Measurements from ENCODE around the gene RBM18. TPM values are rescaled to one million over a fixed set of nuclear protein-coding genes. Genes with fewer than 3 reads are reported as not detected.

RBM18 gene
- total RNA-seq, 1 donor from 2014 or later, result 25.7 TPM

- DNase-seq, result no peak
- Mint-ChIP-seq H3K27ac (no peak overlapping the region), H3K4me3 (no peak overlapping the region), H3K4me1 (peaks cover 23% of the 10 kb centered on the region), H3K9me3 (no peaks in the 10 kb centered on the region), H3K36me3 (ENCODE audit: low read depth) (no peaks in the 10 kb centered on the region), H3K27me3 (peaks cover 74% of the 10 kb centered on the region)
- intact Hi-C loops (cut with micrococcal nuclease), result no loop called here
These were observed 41.8 kb downstream of the RBM18 start for GRCh38 chr9:122222791-122223190.

- Mint-ChIP-seq H3K4me3 (no peak overlapping the region), H3K27me3 (peaks cover 73% of the 10 kb centered on the region), H3K4me1 (peaks cover 24% of the 10 kb centered on the region), H3K36me3 (ENCODE audit: low read depth) (no peaks in the 10 kb centered on the region), H3K27ac (no peak overlapping the region), H3K9me3 (no peaks in the 10 kb centered on the region)
- no peak for DNase-seq
- intact Hi-C loops (cut with micrococcal nuclease), result no loop called here
These were observed 43.3 kb downstream of the RBM18 start for GRCh38 chr9:122221183-122221811.

GRCh38 chr9:122220673-122221182 lies 43.9 kb downstream of the RBM18 start:
- H3K4me3 Mint-ChIP-seq, result no peak overlapping the region
- peaks cover 78% of the 10 kb centered on the region for H3K27me3 Mint-ChIP-seq
- DNase-seq, result no peak
- H3K9me3 Mint-ChIP-seq, result no peaks in the 10 kb centered on the region
- intact Hi-C loops (cut with micrococcal nuclease), result no loop called here
- H3K27ac Mint-ChIP-seq, result no peak overlapping the region
- peaks cover 24% of the 10 kb centered on the region for H3K4me1 Mint-ChIP-seq
- no peaks in the 10 kb centered on the region for H3K36me3 Mint-ChIP-seq (ENCODE audit: low read depth)

GRCh38 chr9:122219856-122220672 lies 44.6 kb downstream of the RBM18 start:
- Mint-ChIP-seq H3K27ac (no peak overlapping the region), H3K4me3 (peak overlapping the region; percentile 77), H3K4me1 (peaks cover 24% of the 10 kb centered on the region), H3K27me3 (peaks cover 85% of the 10 kb centered on the region), H3K36me3 (ENCODE audit: low read depth) (no peaks in the 10 kb centered on the region), H3K9me3 (no peaks in the 10 kb centered on the region)
- intact Hi-C loops (cut with micrococcal nuclease), result loop anchor here (2.0 to 10.0 kb wide), 2 partner anchors 45 to 125 kb away; partner anchors contain the start of genes MRRF and RBM18
- no peak for DNase-seq

- H3K4me3 Mint-ChIP-seq, result peak overlapping the region; percentile 77
- peak; percentile 70 for DNase-seq
- H3K4me1 Mint-ChIP-seq, result peaks cover 25% of the 10 kb centered on the region
- H3K27ac Mint-ChIP-seq, result no peak overlapping the region
- H3K27me3 Mint-ChIP-seq, result peaks cover 89% of the 10 kb centered on the region
- intact Hi-C loops (cut with micrococcal nuclease), result loop anchor here (2.0 to 10.0 kb wide), 2 partner anchors 46 to 126 kb away; partner anchors contain the start of genes MRRF and RBM18
- H3K9me3 Mint-ChIP-seq, result no peaks in the 10 kb centered on the region
- no peaks in the 10 kb centered on the region for H3K36me3 Mint-ChIP-seq (ENCODE audit: low read depth)
These were observed 45.4 kb downstream of the RBM18 start for GRCh38 chr9:122218935-122219855.

GRCh38 chr9:122218071-122218934 lies 46.3 kb downstream of the RBM18 start:
- no peak for DNase-seq
- intact Hi-C loops (cut with micrococcal nuclease), result loop anchor here (2.0 to 10.0 kb wide), 2 partner anchors 46 to 126 kb away; partner anchors contain the start of genes MRRF and RBM18
- H3K27me3 Mint-ChIP-seq, result peaks cover 86% of the 10 kb centered on the region
- H3K9me3 Mint-ChIP-seq, result no peaks in the 10 kb centered on the region
- no peaks in the 10 kb centered on the region for H3K36me3 Mint-ChIP-seq (ENCODE audit: low read depth)
- H3K27ac Mint-ChIP-seq, result no peak overlapping the region
- H3K4me3 Mint-ChIP-seq, result peak overlapping the region; percentile 77
- H3K4me1 Mint-ChIP-seq, result peaks cover 25% of the 10 kb centered on the region

GRCh38 chr9:122217640-122218039 lies 47.0 kb downstream of the RBM18 start:
- intact Hi-C loops (cut with micrococcal nuclease), result loop anchor here (2.0 to 10.0 kb wide), 2 partner anchors 47 to 127 kb away; partner anchors contain the start of genes MRRF and RBM18
- Mint-ChIP-seq H3K36me3 (ENCODE audit: low read depth) (no peaks in the 10 kb centered on the region), H3K27ac (no peak overlapping the region)

GRCh38 chr9:122216798-122217418 lies 47.7 kb downstream of the RBM18 start:
- Mint-ChIP-seq H3K4me1 (peaks cover 27% of the 10 kb centered on the region), H3K27ac (no peak overlapping the region), H3K27me3 (peaks cover 87% of the 10 kb centered on the region), H3K9me3 (no peaks in the 10 kb centered on the region), H3K4me3 (no peak overlapping the region), H3K36me3 (ENCODE audit: low read depth) (no peaks in the 10 kb centered on the region)
- intact Hi-C loops (cut with micrococcal nuclease), result loop anchor here (10.0 kb wide), 1 partner anchor 128 kb away; no protein-coding TSS in a partner anchor
- no peak for DNase-seq

More at GRCh38 chr9:122217640-122218039, 47.0 kb downstream of the RBM18 start:
- Mint-ChIP-seq H3K4me1 (peaks cover 27% of the 10 kb centered on the region), H3K9me3 (no peaks in the 10 kb centered on the region), H3K27me3 (peaks cover 86% of the 10 kb centered on the region), H3K4me3 (no peak overlapping the region)
- no peak for DNase-seq

- H3K27ac Mint-ChIP-seq, result no peak overlapping the region
- no peak overlapping the region for H3K4me3 Mint-ChIP-seq
- no peaks in the 10 kb centered on the region for H3K36me3 Mint-ChIP-seq (ENCODE audit: low read depth)
- intact Hi-C loops (cut with micrococcal nuclease), result loop anchor here (10.0 kb wide), 1 partner anchor 129 kb away; no protein-coding TSS in a partner anchor
- DNase-seq, result no peak
- peaks cover 87% of the 10 kb centered on the region for H3K27me3 Mint-ChIP-seq
- no peaks in the 10 kb centered on the region for H3K9me3 Mint-ChIP-seq
- H3K4me1 Mint-ChIP-seq, result peaks cover 27% of the 10 kb centered on the region
These were observed 48.4 kb downstream of the RBM18 start for GRCh38 chr9:122216138-122216797.

- intact Hi-C loops (cut with micrococcal nuclease), result loop anchor here (10.0 kb wide), 1 partner anchor 129 kb away; no protein-coding TSS in a partner anchor
- Mint-ChIP-seq H3K36me3 (ENCODE audit: low read depth) (no peaks in the 10 kb centered on the region), H3K27ac (no peak overlapping the region), H3K4me3 (no peak overlapping the region), H3K9me3 (no peaks in the 10 kb centered on the region), H3K4me1 (peaks cover 27% of the 10 kb centered on the region), H3K27me3 (peaks cover 84% of the 10 kb centered on the region)
- DNase-seq, result no peak
These were observed 49.0 kb downstream of the RBM18 start for GRCh38 chr9:122215663-122216062.

- no peak overlapping the region for H3K27ac Mint-ChIP-seq
- no peak for DNase-seq
- intact Hi-C loops (cut with micrococcal nuclease), result loop anchor here (5.0 to 10.0 kb wide), 2 partner anchors 57 to 130 kb away; partner anchors contain the start of genes MORN5 and NDUFA8
- peaks cover 75% of the 10 kb centered on the region for H3K27me3 Mint-ChIP-seq
- H3K9me3 Mint-ChIP-seq, result no peaks in the 10 kb centered on the region
- no peaks in the 10 kb centered on the region for H3K36me3 Mint-ChIP-seq (ENCODE audit: low read depth)
- peaks cover 21% of the 10 kb centered on the region for H3K4me1 Mint-ChIP-seq
- H3K4me3 Mint-ChIP-seq, result peak overlapping the region; percentile 60
These were observed 50.1 kb downstream of the RBM18 start for GRCh38 chr9:122214507-122214906.
